PFSK-1 (cell line): Measurements from ENCODE around the gene MNX1. TPM values are rescaled to one million over a fixed set of nuclear protein-coding genes. Genes with fewer than 3 reads are reported as not detected.
A peak's percentile ranks its signal among the peaks of the same experiment; 100 is the strongest.

Experiments
- FOXP2 ChIP-seq: optimal IDR thresholded peaks from 2 replicates; pipeline ENCODE3; 2011; ENCODE audit warnings: borderline replicate concordance, control low read depth, inconsistent platforms; ENCODE audit not compliant: insufficient read depth; ENCODE audit errors: extremely low read length, extremely low read depth
- POLR2AphosphoS5 ChIP-seq: IDR thresholded peaks from 2 replicates; pipeline ENCODE4 v1.6.1; 2012; ENCODE audit warnings: low read depth, mild to moderate bottlenecking, control low read depth, low read length, moderate library complexity
- SIN3A ChIP-seq: IDR thresholded peaks from 2 replicates; pipeline ENCODE4 v1.6.1; 2012; ENCODE audit warnings: mild to moderate bottlenecking, low read length, moderate library complexity, borderline replicate concordance; ENCODE audit not compliant: insufficient read depth
- TAF1 ChIP-seq: IDR thresholded peaks from 2 replicates; pipeline ENCODE4 v1.6.1; 2012; ENCODE audit warnings: low read length, control low read depth, borderline replicate concordance; ENCODE audit not compliant: insufficient read depth
- polyA plus RNA-seq: library from polyadenylated mRNA; unstranded; fragments of >200 nt; gene quantifications from one replicate; pipeline ENCODE4 v1.2.1, GENCODE V29; 2012; ENCODE audit warnings: low read depth, missing spikeins; ENCODE audit not compliant: insufficient read length
- TF ChIP-seq, protein P1 (sequence below), 2 experiments: IDR thresholded peaks; 2 replicates each; pipeline versions ENCODE4 v1.6.1 to v1.8.0; 2011 to 2012; ENCODE audit warnings: low read depth in 2 of 2, low read length in 2 of 2, control low read depth in 1 of 2, inconsistent platforms in 1 of 2, mild to moderate bottlenecking in 1 of 2, moderate library complexity in 1 of 2; ENCODE audit not compliant: insufficient read depth in 1 of 2

MNX1 gene
- polyA plus RNA-seq = 8.0 TPM

DNA sequence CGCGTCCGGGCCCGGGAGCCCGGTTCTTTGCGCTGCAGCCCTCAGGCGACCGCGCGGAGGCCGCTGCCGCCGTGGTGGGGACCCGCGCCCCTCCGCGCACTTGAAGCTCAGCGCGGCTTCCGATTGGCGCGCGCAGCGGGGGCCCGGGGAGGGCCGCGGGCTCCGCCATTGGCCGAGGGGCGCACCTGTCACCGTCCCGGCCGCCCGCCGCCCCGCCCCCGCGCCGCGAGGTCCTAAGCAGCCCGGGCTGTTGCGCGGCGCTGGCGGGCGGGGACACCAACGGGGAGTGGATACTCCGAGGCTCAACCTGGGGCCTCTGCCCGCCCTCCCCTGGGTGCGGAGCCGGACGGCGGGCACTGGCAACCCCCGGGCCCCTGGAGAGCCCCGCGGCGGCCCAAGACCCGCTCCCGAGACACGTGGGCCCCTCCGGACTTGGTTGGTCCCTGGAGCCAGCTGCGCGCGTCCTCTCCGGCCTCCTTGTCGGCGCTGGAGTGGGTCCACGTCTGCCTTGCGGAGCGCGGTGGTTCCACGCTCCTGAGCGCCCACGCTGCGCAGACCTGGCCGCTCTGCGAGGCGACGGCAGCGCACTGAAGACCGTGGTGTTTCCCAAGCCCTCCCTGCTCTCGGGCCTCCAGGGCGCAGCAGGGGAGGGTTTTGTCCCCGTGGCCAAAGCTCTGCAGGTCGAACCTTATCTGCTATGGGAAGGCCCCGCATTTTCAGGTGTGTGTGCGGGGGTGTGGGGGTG is at the start of gene MNX1:
MNX1 (minus strand) TSS at position 76 of the 745 bp plus-strand sequence. CDS start 313 bp downstream, outside the sequence.
- TF ChIP-seq TAF1 = no peak
- TF ChIP-seq, protein P1, sequence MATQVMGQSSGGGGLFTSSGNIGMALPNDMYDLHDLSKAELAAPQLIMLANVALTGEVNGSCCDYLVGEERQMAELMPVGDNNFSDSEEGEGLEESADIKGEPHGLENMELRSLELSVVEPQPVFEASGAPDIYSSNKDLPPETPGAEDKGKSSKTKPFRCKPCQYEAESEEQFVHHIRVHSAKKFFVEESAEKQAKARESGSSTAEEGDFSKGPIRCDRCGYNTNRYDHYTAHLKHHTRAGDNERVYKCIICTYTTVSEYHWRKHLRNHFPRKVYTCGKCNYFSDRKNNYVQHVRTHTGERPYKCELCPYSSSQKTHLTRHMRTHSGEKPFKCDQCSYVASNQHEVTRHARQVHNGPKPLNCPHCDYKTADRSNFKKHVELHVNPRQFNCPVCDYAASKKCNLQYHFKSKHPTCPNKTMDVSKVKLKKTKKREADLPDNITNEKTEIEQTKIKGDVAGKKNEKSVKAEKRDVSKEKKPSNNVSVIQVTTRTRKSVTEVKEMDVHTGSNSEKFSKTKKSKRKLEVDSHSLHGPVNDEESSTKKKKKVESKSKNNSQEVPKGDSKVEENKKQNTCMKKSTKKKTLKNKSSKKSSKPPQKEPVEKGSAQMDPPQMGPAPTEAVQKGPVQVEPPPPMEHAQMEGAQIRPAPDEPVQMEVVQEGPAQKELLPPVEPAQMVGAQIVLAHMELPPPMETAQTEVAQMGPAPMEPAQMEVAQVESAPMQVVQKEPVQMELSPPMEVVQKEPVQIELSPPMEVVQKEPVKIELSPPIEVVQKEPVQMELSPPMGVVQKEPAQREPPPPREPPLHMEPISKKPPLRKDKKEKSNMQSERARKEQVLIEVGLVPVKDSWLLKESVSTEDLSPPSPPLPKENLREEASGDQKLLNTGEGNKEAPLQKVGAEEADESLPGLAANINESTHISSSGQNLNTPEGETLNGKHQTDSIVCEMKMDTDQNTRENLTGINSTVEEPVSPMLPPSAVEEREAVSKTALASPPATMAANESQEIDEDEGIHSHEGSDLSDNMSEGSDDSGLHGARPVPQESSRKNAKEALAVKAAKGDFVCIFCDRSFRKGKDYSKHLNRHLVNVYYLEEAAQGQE (IDR thresholded peaks at IDR 0.05; ENCODE audit: insufficient read depth in 1 of 2, low read depth in 2 of 2, low read length in 2 of 2) = no peak
- peak; percentile 59; the same call in 1 of the 2 replicates for TF ChIP-seq POLR2AphosphoS5
- peak; percentile 51 for TF ChIP-seq FOXP2
- no peak for TF ChIP-seq SIN3A

DNA sequence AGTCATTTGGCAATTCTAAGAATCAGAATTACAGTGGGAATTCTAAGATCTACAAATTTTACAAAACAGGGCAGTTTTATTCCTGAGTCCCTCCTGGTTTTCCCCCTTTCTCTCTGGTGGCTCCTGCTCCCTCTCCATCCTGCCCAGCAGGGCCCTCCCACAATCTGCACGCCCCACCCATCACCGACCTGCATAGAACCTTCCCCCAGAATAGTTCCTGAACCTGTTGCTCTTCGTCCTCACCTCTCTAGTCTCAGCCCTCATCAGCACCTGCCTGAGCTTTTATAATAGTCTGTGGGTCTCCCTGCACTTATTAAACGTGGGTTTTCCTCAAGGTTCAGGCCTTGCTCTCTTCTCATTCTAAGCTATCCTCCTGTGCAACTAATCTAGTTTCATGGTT is 49.1 kb upstream of the MNX1 start:
- no peak for TF ChIP-seq TAF1
- no peak for TF ChIP-seq FOXP2
- TF ChIP-seq POLR2AphosphoS5 = no peak
- TF ChIP-seq SIN3A = no peak
- TF ChIP-seq, protein P1 (IDR thresholded peaks at IDR 0.05; ENCODE audit: insufficient read depth in 1 of 2, low read depth in 2 of 2, low read length in 2 of 2) = no peak

DNA sequence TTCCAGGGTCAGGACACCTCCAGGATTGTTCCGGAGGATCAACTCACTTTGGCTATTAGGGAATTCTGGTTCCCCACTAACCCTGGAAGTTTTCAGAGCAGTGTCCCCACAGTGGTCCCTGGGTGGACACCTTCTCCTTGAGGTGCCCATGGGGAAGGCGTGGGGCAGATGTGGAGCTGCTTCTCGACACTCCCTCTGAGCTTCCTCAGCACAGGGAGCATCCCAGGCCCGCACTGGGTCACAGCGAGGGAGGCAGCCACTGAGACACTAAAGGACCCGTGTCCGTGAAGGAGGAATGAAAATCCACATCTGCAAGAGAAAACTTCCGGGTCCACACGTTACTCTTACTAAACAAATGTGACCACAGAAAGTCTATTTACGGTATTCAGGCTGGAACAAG is 48.2 kb upstream of the MNX1 start:
- no peak for TF ChIP-seq TAF1
- no peak for TF ChIP-seq SIN3A
- no peak for TF ChIP-seq FOXP2
- no peak for TF ChIP-seq POLR2AphosphoS5
- TF ChIP-seq, protein P1 (IDR thresholded peaks at IDR 0.05; ENCODE audit: insufficient read depth in 1 of 2, low read depth in 2 of 2, low read length in 2 of 2) = no peak

DNA sequence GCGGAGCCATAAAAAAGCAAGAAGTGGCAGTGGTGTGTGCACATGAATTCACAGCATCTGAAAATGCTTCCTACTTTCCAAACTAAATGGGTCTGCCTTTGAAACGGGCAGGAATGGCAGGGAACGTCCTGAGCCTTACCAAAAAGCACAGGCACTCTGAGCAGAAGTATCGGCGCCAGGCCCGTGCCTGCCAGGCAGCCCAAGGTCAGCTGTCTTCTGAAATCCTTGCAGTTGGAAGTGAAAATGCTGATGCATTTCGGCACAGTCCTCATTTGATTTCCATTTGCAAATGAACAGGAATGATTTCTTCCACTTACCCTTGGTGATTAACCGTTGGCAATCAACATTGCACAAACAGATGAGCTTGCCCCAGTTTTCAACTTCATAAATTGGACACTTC is 47.6 kb upstream of the MNX1 start:
- TF ChIP-seq FOXP2 (no peak), POLR2AphosphoS5 (no peak), TAF1 (no peak)
- TF ChIP-seq, protein P1 (IDR thresholded peaks at IDR 0.05; ENCODE audit: insufficient read depth in 1 of 2, low read depth in 2 of 2, low read length in 2 of 2) = no peak
